A673 (cell line): ENCODE data around the gene PTX4. TPM values are rescaled to one million over a fixed set of nuclear protein-coding genes. Genes with fewer than 3 reads are reported as not detected.

Experiments
- BruUV-seq: library from RNA; stranded (reverse); fragments of 400-500 nt; replicated peaks from 2 replicates; lab custom pipeline; 2021; lab: Mats Ljungman, UMichigan
- CTCF ChIA-PET: fragments of 300-600 bp; sonication (Branson Sonifier 250); formaldehyde crosslinking; loops from one replicate; lab custom pipeline; 2022; ENCODE audit warnings: antibody characterized with exemption; lab: Charles Lee
- POLR2A ChIA-PET: fragments of 300-600 bp; sonication (Branson Sonifier 250); formaldehyde crosslinking; loops from one replicate; lab custom pipeline; 2022; ENCODE audit warnings: antibody characterized with exemption; ENCODE audit not compliant: low non-redundant PET; lab: Charles Lee
- DNase-seq: peaks from one replicate; pipeline ENCODE4 v3.0.0-alpha.2; 2015; ENCODE audit warnings: low spot score
- H3K27ac ChIP-seq: fragments of 200-600 bp; sonication (generic); 2 replicates; pipeline ENCODE4 v1.5.1; 2016; ENCODE audit warnings: mixed run types, low read depth, mild to moderate bottlenecking, mixed read lengths, antibody characterized with exemption, low read length; ENCODE audit not compliant: poor library complexity, severe bottlenecking
- H3K27me3 ChIP-seq: fragments of 200-600 bp; sonication (generic); replicated peaks from 2 replicates; pipeline ENCODE4 v1.6.1; 2017; ENCODE audit warnings: mixed run types, low read depth, mild to moderate bottlenecking, mixed read lengths, antibody characterized with exemption, low read length; ENCODE audit not compliant: insufficient read depth, poor library complexity
- H3K36me3 ChIP-seq: fragments of 200-600 bp; sonication (generic); 2 replicates; pipeline ENCODE4 v1.6.1; 2016; ENCODE audit warnings: mixed run types, mild to moderate bottlenecking, mixed read lengths, antibody characterized with exemption, low read length; ENCODE audit not compliant: insufficient read depth, poor library complexity, severe bottlenecking
- H3K4me1 ChIP-seq: fragments of 200-600 bp; sonication (generic); 2 replicates; pipeline ENCODE4 v1.6.1; 2017; ENCODE audit warnings: mixed run types, mild to moderate bottlenecking, mixed read lengths, antibody characterized with exemption, low read length; ENCODE audit not compliant: insufficient read depth, poor library complexity, severe bottlenecking
- H3K4me3 ChIP-seq: fragments of 200-600 bp; sonication (generic); 2 replicates; pipeline ENCODE4 v1.5.1; 2016; ENCODE audit warnings: low read depth, mixed run types, mild to moderate bottlenecking, mixed read lengths, low read length; ENCODE audit not compliant: poor library complexity, severe bottlenecking
- H3K9me3 ChIP-seq: fragments of 200-600 bp; sonication (generic); 2 replicates; pipeline ENCODE4 v1.6.1; 2016; ENCODE audit warnings: mixed run types, low read depth, mild to moderate bottlenecking, mixed read lengths, antibody characterized with exemption, low read length; ENCODE audit not compliant: poor library complexity, severe bottlenecking
- CTCF ChIP-seq: fragments of 300-800, 200-600 bp; sonication (generic); conservative IDR thresholded peaks from 2 replicates; pipeline ENCODE4 v1.5.1; 2017; ENCODE audit warnings: low read depth, mild to moderate bottlenecking, antibody characterized with exemption, low read length, moderate library complexity, mixed read lengths
- EZH2 ChIP-seq: fragments of 200-600 bp; sonication (generic); IDR thresholded peaks from 2 replicates; pipeline ENCODE4 v1.6.1; 2017; ENCODE audit warnings: borderline replicate concordance, low read depth, mild to moderate bottlenecking, mixed read lengths, antibody characterized with exemption, low read length; ENCODE audit not compliant: poor library complexity, severe bottlenecking
- intact Hi-C: fragments of 100-400 bp; cut with micrococcal nuclease; formaldehyde crosslinking; loops from one replicate; pipeline ENCODE4 v1.10.0; 2022; ENCODE audit not compliant: unreplicated experiment
- total RNA-seq: library from RNA; stranded (reverse); gene quantifications from 2 replicates; pipeline ENCODE4 v1.2.3, GENCODE V29; 2021

PTX4 gene
- total RNA-seq, 1 experiment from 2014 or later, result not detected

- no peak for DNase-seq
- intact Hi-C loops, result no loop called here
- Histone ChIP-seq H3K9me3 (no peaks in the 10 kb centered on the region), H3K27me3 (no peaks in the 10 kb centered on the region), H3K4me1 (no peaks in the 10 kb centered on the region), H3K4me3 (no peak overlapping the region), H3K36me3 (peaks cover 19% of the 10 kb centered on the region), H3K27ac (no peak overlapping the region)
- no peak for TF ChIP-seq EZH2
- no peak for TF ChIP-seq CTCF
- CTCF ChIA-PET, result no interaction called here
- POLR2A ChIA-PET, result no interaction called here
- BruUV-seq, result no TSS peak
Observed at GRCh38 chr16:1505073-1505844, 16.5 kb upstream of the PTX4 start.

- DNase-seq, result no peak
- intact Hi-C loops, result no loop called here
- Histone ChIP-seq H3K27me3 (no peaks in the 10 kb centered on the region), H3K9me3 (no peaks in the 10 kb centered on the region), H3K27ac (no peak overlapping the region), H3K4me3 (no peak overlapping the region), H3K36me3 (peaks cover 25% of the 10 kb centered on the region), H3K4me1 (no peaks in the 10 kb centered on the region)
- no TSS peak for BruUV-seq
- ChIA-PET CTCF (no interaction called here), POLR2A (no interaction called here)
- TF ChIP-seq CTCF, result no peak
- TF ChIP-seq EZH2, result no peak
Observed at GRCh38 chr16:1503110-1503955, 14.6 kb upstream of the PTX4 start.

GRCh38 chr16:1502092-1503004, 13.6 kb upstream of the PTX4 start:
- no peak for DNase-seq
- POLR2A ChIA-PET, result no interaction called here
- no TSS peak for BruUV-seq
- no peak for TF ChIP-seq CTCF
- TF ChIP-seq EZH2, result no peak
- Histone ChIP-seq H3K36me3 (peaks cover 27% of the 10 kb centered on the region), H3K4me3 (no peak overlapping the region), H3K9me3 (no peaks in the 10 kb centered on the region), H3K4me1 (no peaks in the 10 kb centered on the region), H3K27ac (no peak overlapping the region), H3K27me3 (no peaks in the 10 kb centered on the region)
- CTCF ChIA-PET, result no interaction called here
- intact Hi-C loops, result no loop called here
